ENCODE data around the gene STAG1. TPM values are rescaled to one million over a fixed set of nuclear protein-coding genes. Genes with fewer than 3 reads are reported as not detected.
"Not testable (repeated sequence)": the region's sequence is repeated elsewhere in the genome, so short reads cannot be mapped to it uniquely, and the experiment has no call there.

The STAG1 gene
- total RNA-seq, 1 donor from 2014 or later = 57.1 TPM

DNA sequence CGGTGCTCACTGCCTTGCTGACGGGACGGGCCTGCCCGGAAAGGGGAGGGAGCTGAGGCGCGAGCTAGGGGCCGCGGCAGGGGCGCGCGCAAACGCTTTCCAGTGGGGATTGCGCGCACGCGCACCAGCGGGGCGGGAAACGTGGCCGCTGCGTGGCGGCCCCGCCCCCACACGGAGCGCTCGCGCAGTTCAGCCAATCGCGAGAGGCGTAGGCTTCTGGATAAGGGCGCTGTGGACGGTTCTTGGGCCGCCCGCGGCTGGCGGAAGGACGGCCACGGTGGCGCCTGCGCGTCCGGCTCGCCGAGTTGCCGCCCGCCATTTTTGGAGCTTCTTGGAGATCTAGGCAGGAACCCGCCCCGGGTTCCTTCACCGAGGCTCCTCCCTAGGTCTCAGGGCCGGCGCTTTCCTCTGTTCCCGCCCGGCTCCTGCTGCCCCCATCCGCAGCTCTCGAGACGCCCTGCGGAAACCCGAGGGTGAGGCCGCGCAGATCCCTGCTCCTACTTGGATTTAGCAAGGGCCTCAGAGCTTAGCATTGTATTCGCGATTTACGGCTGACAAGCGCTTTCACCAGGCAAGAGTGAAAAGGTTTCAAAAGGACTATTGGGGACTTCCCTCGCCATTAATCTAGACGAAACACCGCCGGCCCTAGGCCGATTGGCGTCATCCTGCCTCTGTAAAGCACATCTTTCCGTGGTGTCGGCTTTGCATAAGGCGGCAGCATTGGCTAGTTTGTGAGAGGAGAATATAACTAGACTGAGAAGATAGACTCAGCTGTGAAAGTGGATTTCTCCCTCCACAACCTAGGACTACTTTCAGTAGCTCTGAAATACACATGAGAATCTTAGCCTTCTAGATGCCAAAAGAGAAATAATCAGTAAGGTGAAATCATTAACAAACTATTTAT lies 496 bp upstream of the STAG1 start:
- H3K27me3 Mint-ChIP-seq = no peaks in the 10 kb centered on the region
- ChIA-PET CTCF (interaction anchor here (0.6 to 3.5 kb wide), 39 partner anchors 10 to 681 kb away, joined by 3 to 59 read pairs (median 4); partner anchors contain the start of genes MSL2, NCK1 and PCCB), POLR2A (interaction anchor here (0.5 to 4.2 kb wide), 35 partner anchors 11 to 1900 kb away, joined by 3 to 135 read pairs (median 4); partner anchors contain the start of genes ARMC8, CEP70, MSL2 and NCK1)
- H3K36me3 Mint-ChIP-seq (ENCODE audit: low read depth) = peaks cover 7% of the 10 kb centered on the region
- DNase-seq (peak; percentile 99), ATAC-seq (ENCODE audit: low read depth) (peak; percentile 85)
- peaks cover 42% of the 10 kb centered on the region for H3K4me1 Mint-ChIP-seq
- H3K4me3 Mint-ChIP-seq = peak overlapping the region; percentile 93
- H3K9me3 Mint-ChIP-seq = no peaks in the 10 kb centered on the region
- TF ChIP-seq, protein P1, sequence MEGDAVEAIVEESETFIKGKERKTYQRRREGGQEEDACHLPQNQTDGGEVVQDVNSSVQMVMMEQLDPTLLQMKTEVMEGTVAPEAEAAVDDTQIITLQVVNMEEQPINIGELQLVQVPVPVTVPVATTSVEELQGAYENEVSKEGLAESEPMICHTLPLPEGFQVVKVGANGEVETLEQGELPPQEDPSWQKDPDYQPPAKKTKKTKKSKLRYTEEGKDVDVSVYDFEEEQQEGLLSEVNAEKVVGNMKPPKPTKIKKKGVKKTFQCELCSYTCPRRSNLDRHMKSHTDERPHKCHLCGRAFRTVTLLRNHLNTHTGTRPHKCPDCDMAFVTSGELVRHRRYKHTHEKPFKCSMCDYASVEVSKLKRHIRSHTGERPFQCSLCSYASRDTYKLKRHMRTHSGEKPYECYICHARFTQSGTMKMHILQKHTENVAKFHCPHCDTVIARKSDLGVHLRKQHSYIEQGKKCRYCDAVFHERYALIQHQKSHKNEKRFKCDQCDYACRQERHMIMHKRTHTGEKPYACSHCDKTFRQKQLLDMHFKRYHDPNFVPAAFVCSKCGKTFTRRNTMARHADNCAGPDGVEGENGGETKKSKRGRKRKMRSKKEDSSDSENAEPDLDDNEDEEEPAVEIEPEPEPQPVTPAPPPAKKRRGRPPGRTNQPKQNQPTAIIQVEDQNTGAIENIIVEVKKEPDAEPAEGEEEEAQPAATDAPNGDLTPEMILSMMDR (IDR thresholded peaks at IDR 0.05) = peak; percentile 66
- intact Hi-C loops (cut with micrococcal nuclease) = loop anchor here (1.0 to 5.0 kb wide), 12 partner anchors 66 to 1434 kb away; partner anchors contain the start of genes ARMC8, MSL2, NCK1 and PCCB
- peak overlapping the region; percentile 92 for H3K27ac Mint-ChIP-seq

DNA sequence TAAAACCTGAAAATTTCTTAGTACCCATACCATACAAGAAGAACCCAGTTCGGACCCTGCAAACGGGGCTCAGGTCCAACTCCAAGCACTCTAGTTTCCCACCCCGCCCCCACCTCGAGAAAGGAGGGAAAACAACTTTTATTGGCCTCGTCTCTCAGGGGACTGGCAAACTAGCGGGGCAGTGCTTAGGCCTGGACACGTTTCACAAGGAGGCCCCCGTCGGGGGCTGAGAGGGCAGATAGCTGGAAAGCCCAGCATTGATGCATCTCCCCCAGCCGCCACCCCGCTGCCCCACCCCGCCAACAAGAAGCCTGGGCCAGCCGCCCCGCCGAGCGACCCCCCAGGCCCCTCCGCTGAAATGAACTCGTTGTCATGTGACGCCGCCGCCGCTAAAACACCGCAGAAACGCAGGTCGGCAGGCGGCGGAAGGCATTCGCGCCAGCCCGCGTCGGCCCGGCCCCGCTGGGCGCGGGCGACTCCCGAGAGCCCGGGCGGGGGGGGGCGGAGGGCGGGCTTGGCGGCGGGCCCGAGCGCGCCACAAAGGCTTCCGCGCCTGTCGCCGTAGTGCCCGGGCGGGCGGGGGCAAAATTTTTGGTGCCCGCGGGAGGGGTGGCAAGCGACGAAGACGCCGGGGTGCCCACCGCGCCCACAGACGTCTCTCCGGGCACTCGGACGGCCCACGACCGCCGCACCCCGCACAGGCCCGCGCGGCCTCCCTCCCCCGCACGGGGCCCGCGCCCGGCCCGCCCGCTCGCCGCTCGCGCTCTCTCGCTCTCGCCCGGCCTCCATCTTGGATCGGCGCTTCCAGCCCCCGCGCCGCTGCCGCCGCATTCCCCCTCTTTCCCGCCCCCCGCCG lies 634 bp downstream of the STAG1 start:
- peak overlapping the region; percentile 93 for H3K4me3 Mint-ChIP-seq
- DNase-seq = peak; percentile 66
- ChIA-PET POLR2A (interaction anchor here (0.6 to 4.2 kb wide), 16 partner anchors 10 to 1843 kb away, joined by 3 to 135 read pairs (median 9); partner anchors contain the start of genes ARMC8, CEP70, MSL2 and NCK1), CTCF (interaction anchor here (0.9 to 3.5 kb wide), 22 partner anchors 9 to 680 kb away, joined by 3 to 59 read pairs (median 4); partner anchors contain the start of genes MSL2 and NCK1)
- H3K9me3 Mint-ChIP-seq = no peaks in the 10 kb centered on the region
- intact Hi-C loops (cut with micrococcal nuclease) = loop anchor here (1.0 to 5.0 kb wide), 11 partner anchors 67 to 1435 kb away; partner anchors contain the start of genes ARMC8, MSL2, NCK1 and PCCB
- H3K36me3 Mint-ChIP-seq (ENCODE audit: low read depth) = peaks cover 7% of the 10 kb centered on the region
- TF ChIP-seq, protein P1 (IDR thresholded peaks at IDR 0.05) = no peak
- no peaks in the 10 kb centered on the region for H3K27me3 Mint-ChIP-seq
- H3K27ac Mint-ChIP-seq = peak overlapping the region; percentile 92
- H3K4me1 Mint-ChIP-seq = peaks cover 43% of the 10 kb centered on the region
- peak; percentile 12 for ATAC-seq (ENCODE audit: low read depth)

DNA sequence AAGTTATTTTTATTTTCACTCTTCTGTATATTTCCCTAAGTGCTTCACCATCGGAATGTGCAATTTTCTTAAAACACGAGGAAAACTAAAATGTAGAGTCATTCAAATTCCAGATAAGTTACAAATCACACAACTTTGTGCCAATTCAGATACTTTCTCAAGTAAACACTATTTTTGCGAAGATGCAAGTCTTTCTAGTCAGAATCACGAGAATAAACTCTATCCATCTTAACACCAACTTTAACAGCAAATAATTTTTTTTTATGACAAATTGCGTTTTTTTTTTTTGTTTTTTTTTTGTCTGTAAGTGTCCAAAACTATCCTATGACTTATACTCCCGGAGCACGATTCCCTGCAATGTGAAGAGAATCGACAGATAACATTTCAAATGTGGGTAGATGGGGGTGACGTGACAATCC lies 1.3 kb downstream of the STAG1 start:
- Mint-ChIP-seq H3K4me1 (peaks cover 50% of the 10 kb centered on the region), H3K27ac (peak overlapping the region; percentile 62), H3K4me3 (peak overlapping the region; percentile 93), H3K36me3 (ENCODE audit: low read depth) (peaks cover 7% of the 10 kb centered on the region), H3K9me3 (no peaks in the 10 kb centered on the region), H3K27me3 (no peaks in the 10 kb centered on the region)
- POLR2A ChIA-PET = interaction anchor here (1.8 to 4.2 kb wide), 3 partner anchors 9 to 554 kb away, joined by 9 to 135 read pairs (median 128); partner anchors contain the start of genes MSL2 and NCK1
- ATAC-seq (ENCODE audit: low read depth) = no peak
- TF ChIP-seq, protein P1 (IDR thresholded peaks at IDR 0.05) = no peak
- CTCF ChIA-PET = no interaction called here
- DNase-seq = no peak
- intact Hi-C loops (cut with micrococcal nuclease) = loop anchor here (5.0 kb wide), 3 partner anchors 129 to 399 kb away; no protein-coding TSS in a partner anchor

DNA sequence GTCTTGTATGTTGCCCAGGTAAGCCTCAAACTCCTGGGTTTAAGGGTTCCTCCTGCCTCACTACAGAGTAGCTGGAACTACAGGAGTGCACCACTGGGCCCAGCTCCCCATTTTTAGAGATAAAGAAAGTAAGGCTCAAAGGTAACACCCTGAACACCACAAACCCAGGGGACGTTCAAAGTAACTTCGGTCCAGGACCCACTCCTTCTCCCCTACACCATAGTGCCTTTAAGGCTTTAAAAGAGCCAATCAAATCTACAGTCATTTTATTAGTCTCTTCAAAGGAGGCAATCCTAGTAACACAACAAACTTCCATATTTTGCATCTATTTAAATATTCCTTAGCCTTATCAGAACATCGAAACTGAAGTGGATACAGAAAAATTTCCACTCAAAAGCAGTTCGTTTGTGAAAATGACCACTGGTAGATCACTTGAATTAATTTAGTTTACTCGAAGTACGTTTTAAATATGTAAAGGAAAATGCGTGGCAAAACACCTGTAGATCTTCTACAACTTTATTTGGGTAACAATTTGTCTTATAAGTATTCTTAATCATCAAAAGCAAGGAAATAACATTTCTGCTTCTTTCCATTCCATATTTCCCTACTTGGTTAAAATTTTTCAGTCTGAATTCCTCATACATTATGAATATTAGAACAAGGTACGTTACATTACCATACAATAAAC lies 1.8 kb downstream of the STAG1 start:
- ChIA-PET CTCF (no interaction called here), POLR2A (interaction anchor here (0.5 to 0.9 kb wide), 2 partner anchors 395 to 554 kb away, joined by 3 to 5 read pairs; partner anchors contain the start of gene MSL2)
- Mint-ChIP-seq H3K27ac (peak overlapping the region; percentile 62), H3K4me3 (peak overlapping the region; percentile 93), H3K9me3 (no peaks in the 10 kb centered on the region), H3K27me3 (no peaks in the 10 kb centered on the region), H3K36me3 (ENCODE audit: low read depth) (peaks cover 7% of the 10 kb centered on the region), H3K4me1 (peaks cover 50% of the 10 kb centered on the region)
- intact Hi-C loops (cut with micrococcal nuclease) = loop anchor here (5.0 kb wide), 3 partner anchors 128 to 398 kb away; no protein-coding TSS in a partner anchor
- DNase-seq = no peak
- no peak for ATAC-seq (ENCODE audit: low read depth)
- TF ChIP-seq, protein P1 (IDR thresholded peaks at IDR 0.05) = no peak

DNA sequence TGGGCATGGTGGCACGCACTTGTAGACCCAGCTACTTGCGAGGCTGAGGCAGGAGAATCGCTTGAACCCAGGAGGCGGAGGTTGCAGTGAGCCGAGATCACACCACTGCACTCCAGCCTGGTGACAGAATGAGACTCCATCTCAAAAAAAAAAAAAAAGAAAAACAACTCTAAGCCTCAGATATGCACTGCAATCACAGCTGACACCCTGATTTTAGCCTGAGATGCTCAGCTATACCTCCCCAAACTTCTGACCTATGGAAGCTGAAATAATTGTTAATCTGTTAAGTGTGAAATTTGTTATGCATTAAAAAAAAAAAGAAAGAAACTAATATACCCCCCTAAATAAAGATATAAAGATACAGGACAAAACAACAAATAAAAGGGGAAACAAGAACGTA lies 2.6 kb downstream of the STAG1 start:
- H3K27me3 Mint-ChIP-seq; ATAC-seq (ENCODE audit: low read depth); H3K36me3 Mint-ChIP-seq (ENCODE audit: low read depth); DNase-seq; CTCF ChIA-PET; H3K9me3 Mint-ChIP-seq: not testable (repeated sequence)
- Mint-ChIP-seq H3K4me3 (peak overlapping the region; percentile 93), H3K27ac (peak overlapping the region; percentile 62), H3K4me1 (peaks cover 48% of the 10 kb centered on the region)
- POLR2A ChIA-PET = interaction anchor here (0.5 to 0.9 kb wide), 3 partner anchors 18 to 553 kb away, joined by 3 to 5 read pairs (median 4); partner anchors contain the start of gene MSL2
- intact Hi-C loops (cut with micrococcal nuclease) = loop anchor here (5.0 kb wide), 3 partner anchors 127 to 397 kb away; no protein-coding TSS in a partner anchor

Measured in activated B cell treated with CpG ODN at 0.5 μM for 24 hours (primary cell).